GM19035 (cell line): ENCODE results near the gene APOD.

Experiments
- ATAC-seq: cut with Tn5 transposase; IDR thresholded peaks from one replicate; pipeline ENCODE4 v1.9.1; 2021; ENCODE audit not compliant: unreplicated experiment

Gene APOD

GRCh38 chr3:195587824-195588223 is 4.1 kb upstream of the APOD start:
- ATAC-seq, result no peak

GRCh38 chr3:195587406-195587805 is 3.7 kb upstream of the APOD start:
- ATAC-seq, result no peak

GRCh38 chr3:195584543-195584870 is 767 bp upstream of the APOD start:
- ATAC-seq, result no peak

GRCh38 chr3:195582947-195583346 is 793 bp downstream of the APOD start:
- ATAC-seq, result no peak

GRCh38 chr3:195580744-195581443 is 2.8 kb downstream of the APOD start:
- no peak for ATAC-seq

- ATAC-seq, result no peak
Measured at GRCh38 chr3:195579281-195579680, 4.5 kb downstream of the APOD start.

GRCh38 chr3:195578565-195578964 is 5.2 kb downstream of the APOD start:
- ATAC-seq, result no peak

- no peak for ATAC-seq
Measured at GRCh38 chr3:195577645-195578177, 6.0 kb downstream of the APOD start.

- ATAC-seq, result no peak
Measured at GRCh38 chr3:195574497-195575304, 9.0 kb downstream of the APOD start.

GRCh38 chr3:195573611-195574496 is 9.9 kb downstream of the APOD start:
- ATAC-seq, result no peak

- ATAC-seq, result no peak
Measured at GRCh38 chr3:195571361-195571760, 12.4 kb downstream of the APOD start.

GRCh38 chr3:195570912-195571311 is 12.8 kb downstream of the APOD start:
- ATAC-seq, result no peak

- ATAC-seq, result no peak
Measured at GRCh38 chr3:195570344-195570743, 13.4 kb downstream of the APOD start.

GRCh38 chr3:195568630-195569029 is 15.1 kb downstream of the APOD start:
- no peak for ATAC-seq

- no peak for ATAC-seq
Measured at GRCh38 chr3:195566797-195567196, 16.9 kb downstream of the APOD start.

- ATAC-seq, result no peak
Measured at GRCh38 chr3:195565716-195566115, 18.0 kb downstream of the APOD start.

GRCh38 chr3:195563317-195563716 is 20.4 kb downstream of the APOD start:
- no peak for ATAC-seq

- no peak for ATAC-seq
Measured at GRCh38 chr3:195559723-195560409, 23.9 kb downstream of the APOD start.

- no peak for ATAC-seq
Measured at GRCh38 chr3:195558602-195559001, 25.1 kb downstream of the APOD start.

- no peak for ATAC-seq
Measured at GRCh38 chr3:195557322-195557721, 26.4 kb downstream of the APOD start.

GRCh38 chr3:195556390-195556789 is 27.4 kb downstream of the APOD start:
- no peak for ATAC-seq
